GM12878 (cell line): Measurements from ENCODE around the gene USP4. TPM values are rescaled to one million over a fixed set of nuclear protein-coding genes. Genes with fewer than 3 reads are reported as not detected.

ENCODE experiments used
- BRCA1 ChIP-seq: IDR thresholded peaks from 2 replicates; pipeline ENCODE4 v1.6.1; 2011; ENCODE audit warnings: low read depth, low read length, improper control_type of control experiment
- CHD1 ChIP-seq: IDR thresholded peaks from 2 replicates; pipeline ENCODE4 v1.6.1; 2012; ENCODE audit warnings: low read depth, low read length, improper control_type of control experiment
- CREB1 ChIP-seq: IDR thresholded peaks from 2 replicates; pipeline ENCODE4 v1.6.1; 2012; ENCODE audit warnings: low read depth, mild to moderate bottlenecking, inconsistent platforms
- DPF2 ChIP-seq: fragments of 450-650 bp; IDR thresholded peaks from 2 replicates; pipeline ENCODE4 v1.6.1; 2017; ENCODE audit warnings: mild to moderate bottlenecking
- MEF2A ChIP-seq: IDR thresholded peaks from 2 replicates; pipeline ENCODE4 v1.6.1; 2011; ENCODE audit warnings: low read depth, mild to moderate bottlenecking, low read length, moderate library complexity; ENCODE audit not compliant: insufficient read depth
- NFIC ChIP-seq: IDR thresholded peaks from 2 replicates; pipeline ENCODE4 v1.6.1; 2012; ENCODE audit warnings: low read depth, mild to moderate bottlenecking, inconsistent platforms, low read length, moderate library complexity
- NFYB ChIP-seq: IDR thresholded peaks from 2 replicates; pipeline ENCODE4 v1.6.1; 2011; ENCODE audit warnings: low read depth, mild to moderate bottlenecking, low read length, improper control_type of control experiment, moderate library complexity; ENCODE audit not compliant: insufficient read depth
- NKRF ChIP-seq: fragments of 450-650 bp; conservative IDR thresholded peaks from 2 replicates; pipeline ENCODE4 v1.6.1; 2017; ENCODE audit warnings: mild to moderate bottlenecking, moderate library complexity
- PBX3 ChIP-seq: IDR thresholded peaks from 2 replicates; pipeline ENCODE4 v1.6.1; 2011; ENCODE audit warnings: mild to moderate bottlenecking, low read depth, low read length, moderate library complexity; ENCODE audit not compliant: insufficient replicate concordance
- PML ChIP-seq: IDR thresholded peaks from 2 replicates; pipeline ENCODE4 v1.6.1; 2012; ENCODE audit warnings: low read length, inconsistent platforms
- RB1 ChIP-seq: fragments of 450-650 bp; formaldehyde crosslinking; IDR thresholded peaks from 2 replicates; pipeline ENCODE4 v1.6.1; 2017; ENCODE audit warnings: mild to moderate bottlenecking, borderline replicate concordance
- SMAD5 ChIP-seq: IDR thresholded peaks from 2 replicates; pipeline ENCODE4 v1.6.1; 2016; ENCODE audit warnings: antibody characterized with exemption, low read depth
- SUZ12 ChIP-seq: fragments of 200-600 bp; sonication (generic); IDR thresholded peaks from one replicate; pipeline ENCODE4 v1.6.1; 2018; ENCODE audit warnings: antibody characterized with exemption, mild to moderate bottlenecking; ENCODE audit not compliant: unreplicated experiment
- TAF1 ChIP-seq: IDR thresholded peaks from 2 replicates; pipeline ENCODE4 v1.6.1; 2011; ENCODE audit warnings: mild to moderate bottlenecking, low read depth, low read length, borderline replicate concordance
- WRNIP1 ChIP-seq: IDR thresholded peaks from 2 replicates; pipeline ENCODE4 v1.6.1; 2011; ENCODE audit warnings: low read depth, low read length, improper control_type of control experiment, borderline replicate concordance
- ZBTB4 ChIP-seq: fragments of 450-650 bp; formaldehyde crosslinking; IDR thresholded peaks from 2 replicates; pipeline ENCODE4 v1.4.0; 2022; ENCODE audit warnings: mild to moderate bottlenecking, moderate library complexity
- polyA plus RNA-seq, 11 experiments: library from polyadenylated mRNA; depleted of rRNA in 4 of 11; unstranded in 6 of 11; stranded (reverse) in 5 of 11; fragments of >200 nt; fragmentation: Nextera tagmentation in 4 of 11; fragmentation: Illumina TruSeq in 1 of 11; extraction: Ambion mirVana in 4 of 11; extraction: Trizol in 1 of 11; gene quantifications; 1 replicate in 1 of 11; 2 replicates in 10 of 11; pipeline versions ENCODE4 v1.2.1 to v1.2.3, GENCODE V29; 2011 to 2016; ENCODE audit warnings: inconsistent platforms in 2 of 11, missing spikeins in 2 of 11, low read depth in 1 of 11
- total RNA-seq, 4 experiments: library from RNA; depleted of rRNA in 3 of 4; stranded (reverse); fragments of >200 nt in 3 of 4; fragmentation: Illumina TruSeq in 1 of 4; extraction: Trizol in 1 of 4; gene quantifications; 2 replicates each; pipeline versions ENCODE4 v1.2.1 to v1.2.3, GENCODE V29; 2013 to 2021
- TF ChIP-seq, protein P1 (sequence below): fragments of 450-650 bp; IDR thresholded peaks from 2 replicates; pipeline ENCODE4 v1.6.1; 2017; ENCODE audit warnings: low read depth, mild to moderate bottlenecking, moderate library complexity
- TF ChIP-seq, protein P2 (sequence below): fragments of 450-650 bp; IDR thresholded peaks from 2 replicates; pipeline ENCODE4 v1.6.1; 2018; ENCODE audit warnings: borderline replicate concordance, mild to moderate bottlenecking; ENCODE audit not compliant: partially characterized antibody

Gene USP4
- total and polyA plus RNA-seq, 10 of the 15 experiments (the other 5 are each of a cell fraction or from before 2014, with no cell fraction given), result 26.5 to 77.1 (median 66.0) TPM

GRCh38 chr3:49339941-49340800, at the start of gene USP4 (continued):
- no peak for TF ChIP-seq ZBTB4 (CRISPR knock-in tag)
- no peak for TF ChIP-seq NFIC
- peak; percentile 93 for TF ChIP-seq TAF1
- TF ChIP-seq WRNIP1, result no peak
- TF ChIP-seq, protein P1, sequence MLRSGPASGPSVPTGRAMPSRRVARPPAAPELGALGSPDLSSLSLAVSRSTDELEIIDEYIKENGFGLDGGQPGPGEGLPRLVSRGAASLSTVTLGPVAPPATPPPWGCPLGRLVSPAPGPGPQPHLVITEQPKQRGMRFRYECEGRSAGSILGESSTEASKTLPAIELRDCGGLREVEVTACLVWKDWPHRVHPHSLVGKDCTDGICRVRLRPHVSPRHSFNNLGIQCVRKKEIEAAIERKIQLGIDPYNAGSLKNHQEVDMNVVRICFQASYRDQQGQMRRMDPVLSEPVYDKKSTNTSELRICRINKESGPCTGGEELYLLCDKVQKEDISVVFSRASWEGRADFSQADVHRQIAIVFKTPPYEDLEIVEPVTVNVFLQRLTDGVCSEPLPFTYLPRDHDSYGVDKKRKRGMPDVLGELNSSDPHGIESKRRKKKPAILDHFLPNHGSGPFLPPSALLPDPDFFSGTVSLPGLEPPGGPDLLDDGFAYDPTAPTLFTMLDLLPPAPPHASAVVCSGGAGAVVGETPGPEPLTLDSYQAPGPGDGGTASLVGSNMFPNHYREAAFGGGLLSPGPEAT, result peak; percentile 47; the same call in 1 of the 2 replicates
- TF ChIP-seq MEF2A, result peak; percentile 56; the same call in 1 of the 2 replicates
- TF ChIP-seq SUZ12, result no peak
- TF ChIP-seq PML, result peak; percentile 89; the same call in 1 of the 2 replicates
- no peak for TF ChIP-seq PBX3
- peak; percentile 57; the same call in 1 of the 2 replicates for TF ChIP-seq SMAD5
- peak; percentile 85; the same call in 1 of the 2 replicates for TF ChIP-seq RB1
- peak; percentile 87 for TF ChIP-seq DPF2
- peak; percentile 53 for TF ChIP-seq NKRF
- no peak for TF ChIP-seq NFYB
- TF ChIP-seq CHD1, result no peak
- TF ChIP-seq, protein P2, sequence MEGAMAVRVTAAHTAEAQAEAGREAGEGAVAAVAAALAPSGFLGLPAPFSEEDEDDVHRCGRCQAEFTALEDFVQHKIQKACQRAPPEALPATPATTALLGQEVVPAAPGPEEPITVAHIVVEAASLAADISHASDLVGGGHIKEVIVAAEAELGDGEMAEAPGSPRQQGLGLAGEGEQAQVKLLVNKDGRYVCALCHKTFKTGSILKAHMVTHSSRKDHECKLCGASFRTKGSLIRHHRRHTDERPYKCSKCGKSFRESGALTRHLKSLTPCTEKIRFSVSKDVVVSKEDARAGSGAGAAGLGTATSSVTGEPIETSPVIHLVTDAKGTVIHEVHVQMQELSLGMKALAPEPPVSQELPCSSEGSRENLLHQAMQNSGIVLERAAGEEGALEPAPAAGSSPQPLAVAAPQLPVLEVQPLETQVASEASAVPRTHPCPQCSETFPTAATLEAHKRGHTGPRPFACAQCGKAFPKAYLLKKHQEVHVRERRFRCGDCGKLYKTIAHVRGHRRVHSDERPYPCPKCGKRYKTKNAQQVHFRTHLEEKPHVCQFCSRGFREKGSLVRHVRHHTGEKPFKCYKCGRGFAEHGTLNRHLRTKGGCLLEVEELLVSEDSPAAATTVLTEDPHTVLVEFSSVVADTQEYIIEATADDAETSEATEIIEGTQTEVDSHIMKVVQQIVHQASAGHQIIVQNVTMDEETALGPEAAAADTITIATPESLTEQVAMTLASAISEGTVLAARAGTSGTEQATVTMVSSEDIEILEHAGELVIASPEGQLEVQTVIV, result peak; percentile 32
- TF ChIP-seq CREB1, result peak; percentile 62; the same call in 1 of the 2 replicates
- no peak for TF ChIP-seq BRCA1
